Transverse colon (tissue), 4 donors: Measurements from ENCODE around the gene CACNA1I. TPM values are rescaled to one million over a fixed set of nuclear protein-coding genes. Genes with fewer than 3 reads are reported as not detected.

Experiments
- DNase-seq: peaks from one replicate; pipeline ENCODE4 v3.0.0-alpha.2; 2019
- H3K27ac ChIP-seq, 4 donors: fragments of 200-600 bp; sonication (generic); 2 replicates each; pipeline ENCODE4 v1.5.1; 2016 to 2018; ENCODE audit warnings: inconsistent platforms in 4 of 4
- H3K27me3 ChIP-seq: fragments of 200-600 bp; sonication (generic); 2 replicates; pipeline ENCODE4 v1.5.1; 2017; ENCODE audit warnings: inconsistent platforms
- H3K36me3 ChIP-seq, 4 donors: fragments of 200-600 bp; sonication (generic); 2 replicates each; pipeline ENCODE4 v1.5.1; 2017 to 2019; ENCODE audit warnings: inconsistent platforms in 4 of 4
- H3K4me1 ChIP-seq, 4 donors: fragments of 200-600 bp; sonication (generic); 2 replicates each; pipeline ENCODE4 v1.5.1; 2017 to 2020; ENCODE audit warnings: inconsistent platforms in 4 of 4
- H3K4me3 ChIP-seq, 4 donors: fragments of 200-600 bp; sonication (generic); 1 replicate in 1 of 4; 2 replicates in 3 of 4; pipeline versions ENCODE4 v1.5.1 to v1.6.1; 2017 to 2019; ENCODE audit warnings: inconsistent platforms in 4 of 4
- H3K9me3 ChIP-seq, 2 donors: fragments of 200-600 bp; sonication (generic); 2 replicates each; pipeline ENCODE4 v1.5.1; 2017 to 2019; ENCODE audit warnings: inconsistent platforms in 2 of 2
- EP300 ChIP-seq: sonication (generic); formaldehyde crosslinking; IDR thresholded peaks from one replicate; pipeline ENCODE4 v1.6.1; 2017; ENCODE audit warnings: antibody characterized with exemption, low read depth
- POLR2A ChIP-seq: fragments of 450-650 bp; IDR thresholded peaks from one replicate; pipeline ENCODE4 v1.6.1; 2016; ENCODE audit warnings: antibody characterized with exemption, mild to moderate bottlenecking, moderate library complexity
- POLR2AphosphoS5 ChIP-seq, 3 donors: sonication (generic); formaldehyde crosslinking; IDR thresholded peaks; one replicate each; pipeline ENCODE4 v1.6.1; 2016; ENCODE audit warnings: antibody characterized with exemption in 3 of 3
- WGBS, 2 donors: methylation state at CpG; one replicate each; pipeline ENCODE4 v1.1.5; 2018; ENCODE audit warnings: low coverage in 1 of 2; 5-methylcytosine and 5-hydroxymethylcytosine counted together
- in situ Hi-C, 4 donors: fragments of 200-750 bp; cut with MboI; loops; one replicate each; pipeline versions ENCODE4 v1.15.0 to v1.15.1; 2017; ENCODE audit warnings: low sequenced_read_pairs in 3 of 4, low pct_ligation_motif_present in 1 of 4, low pct_unique_long_range_greater_than_20kb in 1 of 4
- intact Hi-C: fragments of 100-400 bp; cut with DNase I; formaldehyde crosslinking; loops from one replicate; pipeline ENCODE4 v1.15.1; 2023; ENCODE audit warnings: low total_unique reads
- total RNA-seq, 4 donors: library from RNA; depleted of rRNA; stranded (reverse); fragments of >200 nt; gene quantifications; one replicate each; pipeline ENCODE4 v1.1.0, GENCODE V29; 2016
- TF ChIP-seq, protein P1 (sequence below), 5 experiments: fragments of 200-600 bp in 3 of 5; fragments of 450-650 bp in 2 of 5; sonication (generic) in 3 of 5; IDR thresholded peaks; 1 replicate in 2 of 5; 2 replicates in 3 of 5; pipeline ENCODE4 v1.5.1; 2016 to 2017; ENCODE audit warnings: antibody characterized with exemption in 5 of 5, inconsistent platforms in 3 of 5, mild to moderate bottlenecking in 2 of 5, moderate library complexity in 1 of 5

Gene CACNA1I
- total RNA-seq, 4 donors from 2014 or later, result 0.14 to 1.1 (median 0.66) TPM

DNA sequence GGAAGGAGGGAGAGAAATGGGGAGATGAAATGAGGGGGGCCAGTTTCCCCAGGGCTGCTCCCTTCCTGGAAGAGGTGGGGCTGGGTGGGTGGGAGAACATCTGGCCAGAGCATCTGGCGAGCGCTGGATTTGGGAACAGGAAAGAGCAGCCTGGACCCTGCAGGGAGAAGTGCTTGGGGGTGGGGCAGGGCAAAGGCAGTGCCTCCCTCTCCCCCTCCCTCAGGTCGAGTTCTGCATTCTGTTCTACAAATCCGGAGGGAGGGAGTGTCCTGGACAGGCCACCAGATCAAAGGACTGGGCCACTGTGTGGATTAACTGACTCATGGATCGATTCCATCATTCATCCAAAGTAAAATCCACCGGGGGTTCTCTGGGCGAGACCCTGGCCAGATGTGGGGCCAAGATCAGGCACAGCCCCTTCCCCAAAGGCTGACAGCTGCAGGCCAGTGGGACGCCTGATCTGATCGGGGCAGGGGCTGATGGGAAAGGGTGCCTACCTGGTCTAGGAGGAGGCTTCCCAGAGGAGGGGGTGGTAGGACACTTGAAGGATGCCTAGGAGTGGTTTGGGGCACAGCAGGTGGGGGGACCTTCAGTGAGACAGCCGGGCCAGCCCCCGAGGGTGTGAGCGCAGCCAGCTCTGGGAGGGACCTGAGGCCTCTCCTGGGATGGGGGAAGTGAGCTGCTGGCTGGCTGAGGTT, 57.5 kb downstream of the CACNA1I start:
- DNase-seq, result no peak
- 61% methylated on average over 12 of the region's 12 CpGs; no CpG with 5 or more reads in 1 of the 2 donors for WGBS, 2 donors
- peaks cover 13% of the 10 kb centered on the region for H3K27me3 ChIP-seq
- H3K4me3 ChIP-seq, result no peak overlapping the region
- intact Hi-C loops, result loop anchor here (10.0 kb wide), 1 partner anchor 397 kb away; no protein-coding TSS in a partner anchor
- no peaks in the 10 kb centered on the region for H3K9me3 ChIP-seq
- H3K4me1 ChIP-seq, result no peaks in the 10 kb centered on the region
- in situ Hi-C loops, result no loop called here
- H3K27ac ChIP-seq, result no peak overlapping the region
- no peaks in the 10 kb centered on the region for H3K36me3 ChIP-seq
- TF ChIP-seq EP300, result no peak
- TF ChIP-seq, protein P1, sequence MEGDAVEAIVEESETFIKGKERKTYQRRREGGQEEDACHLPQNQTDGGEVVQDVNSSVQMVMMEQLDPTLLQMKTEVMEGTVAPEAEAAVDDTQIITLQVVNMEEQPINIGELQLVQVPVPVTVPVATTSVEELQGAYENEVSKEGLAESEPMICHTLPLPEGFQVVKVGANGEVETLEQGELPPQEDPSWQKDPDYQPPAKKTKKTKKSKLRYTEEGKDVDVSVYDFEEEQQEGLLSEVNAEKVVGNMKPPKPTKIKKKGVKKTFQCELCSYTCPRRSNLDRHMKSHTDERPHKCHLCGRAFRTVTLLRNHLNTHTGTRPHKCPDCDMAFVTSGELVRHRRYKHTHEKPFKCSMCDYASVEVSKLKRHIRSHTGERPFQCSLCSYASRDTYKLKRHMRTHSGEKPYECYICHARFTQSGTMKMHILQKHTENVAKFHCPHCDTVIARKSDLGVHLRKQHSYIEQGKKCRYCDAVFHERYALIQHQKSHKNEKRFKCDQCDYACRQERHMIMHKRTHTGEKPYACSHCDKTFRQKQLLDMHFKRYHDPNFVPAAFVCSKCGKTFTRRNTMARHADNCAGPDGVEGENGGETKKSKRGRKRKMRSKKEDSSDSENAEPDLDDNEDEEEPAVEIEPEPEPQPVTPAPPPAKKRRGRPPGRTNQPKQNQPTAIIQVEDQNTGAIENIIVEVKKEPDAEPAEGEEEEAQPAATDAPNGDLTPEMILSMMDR (IDR thresholded peaks at IDR 0.05), result no peak
- no peak for TF ChIP-seq POLR2A
- no peak for TF ChIP-seq POLR2AphosphoS5 (IDR thresholded peaks at IDR 0.05)

DNA sequence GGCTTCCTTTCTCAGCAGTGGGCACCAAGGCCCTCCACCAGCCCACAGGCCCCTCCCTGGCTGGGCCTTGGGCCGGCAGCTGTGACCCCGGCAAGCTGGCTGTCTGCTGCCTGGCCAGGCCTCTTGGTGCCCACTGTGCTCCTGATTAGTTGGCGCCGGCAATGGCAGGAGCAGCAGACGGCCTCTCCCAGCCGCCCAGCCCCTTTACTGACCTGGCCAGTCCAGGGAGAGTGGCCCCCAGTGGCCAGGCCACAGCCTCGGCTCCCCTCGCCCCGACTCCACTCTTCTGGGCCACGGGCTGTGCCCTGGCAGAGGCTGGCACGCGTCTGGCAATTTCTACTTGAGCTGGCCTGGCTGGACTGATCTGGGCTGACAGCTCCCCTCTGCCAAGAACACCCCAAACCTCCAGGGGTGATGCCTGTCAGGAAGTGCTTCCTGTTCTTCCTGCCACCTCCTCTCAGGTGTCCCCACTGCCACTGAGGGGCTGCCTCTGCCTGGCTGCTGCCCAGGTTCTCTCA, 58.1 kb downstream of the CACNA1I start:
- no peak for DNase-seq
- no peak overlapping the region for H3K27ac ChIP-seq
- H3K27me3 ChIP-seq, result peaks cover 13% of the 10 kb centered on the region
- H3K36me3 ChIP-seq, result no peaks in the 10 kb centered on the region
- TF ChIP-seq POLR2A (no peak), POLR2AphosphoS5 (IDR thresholded peaks at IDR 0.05) (no peak), EP300 (no peak)
- TF ChIP-seq, protein P1 (IDR thresholded peaks at IDR 0.05), result no peak
- H3K9me3 ChIP-seq, result no peaks in the 10 kb centered on the region
- no peak overlapping the region for H3K4me3 ChIP-seq
- WGBS, 2 donors, result 92% methylated on average over 8 of the region's 12 CpGs; no CpG with 5 or more reads in 1 of the 2 donors
- intact Hi-C loops (loop anchor here (10.0 kb wide), 1 partner anchor 396 kb away; no protein-coding TSS in a partner anchor), in situ Hi-C loops (no loop called here)
- H3K4me1 ChIP-seq, result no peaks in the 10 kb centered on the region

DNA sequence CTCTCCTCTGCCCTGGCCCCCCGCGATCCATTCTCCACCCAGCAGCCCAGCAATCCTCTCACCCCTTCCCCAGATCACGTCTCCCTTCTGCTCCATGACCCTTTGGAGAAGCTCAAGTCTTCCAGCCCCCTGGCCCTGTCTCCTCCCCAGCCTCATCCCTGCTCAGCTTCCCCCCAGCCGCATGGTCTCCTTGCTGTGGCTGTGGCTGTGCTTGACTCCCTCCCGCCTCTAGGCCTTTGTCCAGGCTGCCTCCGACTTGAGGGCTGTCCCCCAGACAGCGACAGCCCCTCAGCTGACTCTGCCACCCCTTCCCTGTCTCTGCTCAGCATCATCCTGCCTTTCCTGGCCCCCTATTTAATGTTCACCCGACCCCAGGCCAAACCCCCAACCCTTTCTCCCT, 59.3 kb downstream of the CACNA1I start:
- Histone ChIP-seq H3K27ac (no peak overlapping the region), H3K36me3 (no peaks in the 10 kb centered on the region), H3K27me3 (peaks cover 6% of the 10 kb centered on the region), H3K4me3 (no peak overlapping the region), H3K4me1 (no peaks in the 10 kb centered on the region), H3K9me3 (no peaks in the 10 kb centered on the region)
- DNase-seq, result no peak
- intact Hi-C loops (loop anchor here (10.0 kb wide), 1 partner anchor 395 kb away; no protein-coding TSS in a partner anchor), in situ Hi-C loops (no loop called here)
- TF ChIP-seq, protein P1 (IDR thresholded peaks at IDR 0.05), result no peak
- no peak for TF ChIP-seq EP300
- TF ChIP-seq POLR2A, result no peak
- TF ChIP-seq POLR2AphosphoS5 (IDR thresholded peaks at IDR 0.05), result no peak
- WGBS, 2 donors, result 66 to 77% methylated on average over 4 to 8 of the region's 8 CpGs

- TF ChIP-seq POLR2A, result no peak
- TF ChIP-seq, protein P1 (IDR thresholded peaks at IDR 0.05), result no peak
- TF ChIP-seq POLR2AphosphoS5 (IDR thresholded peaks at IDR 0.05), result no peak
- in situ Hi-C loops (no loop called here), intact Hi-C loops (no loop called here)
- no peak for DNase-seq
- H3K4me1 ChIP-seq, result no peaks in the 10 kb centered on the region
- WGBS, 2 donors, result 68% methylated on average over 6 of the region's 8 CpGs; no CpG with 5 or more reads in 1 of the 2 donors
- peaks cover 5% of the 10 kb centered on the region for H3K27me3 ChIP-seq
- H3K9me3 ChIP-seq, result no peaks in the 10 kb centered on the region
- no peak overlapping the region for H3K27ac ChIP-seq
- H3K36me3 ChIP-seq, result no peaks in the 10 kb centered on the region
- no peak overlapping the region for H3K4me3 ChIP-seq
Measured at GRCh38 chr22:39630721-39631120, 60.2 kb downstream of the CACNA1I start.
